Mesenchymal stem cell (in vitro differentiated cells and primary cell): ENCODE data around the gene ZBED1.
"Not testable (repeated sequence)": the region's sequence is repeated elsewhere in the genome, so short reads cannot be mapped to it uniquely, and the experiment has no call there.

Experiments used
- DNase-seq: peaks from one replicate; pipeline ENCODE4 v3.0.0-alpha.2; 2013
- H2AFZ ChIP-seq: one replicate; pipeline ENCODE4 v1.6.1; 2013; ENCODE audit warnings: low read depth, mild to moderate bottlenecking, control low read depth, inconsistent platforms, low read length, moderate library complexity
- H2AK5ac ChIP-seq: 2 replicates; pipeline ENCODE4 v1.6.1; 2013; ENCODE audit warnings: low read length, moderate library complexity, mild to moderate bottlenecking, inconsistent platforms; ENCODE audit not compliant: severe bottlenecking
- H2BK120ac ChIP-seq: one replicate; pipeline ENCODE4 v1.6.1; 2013; ENCODE audit warnings: low read depth, mild to moderate bottlenecking, inconsistent platforms, low read length, moderate library complexity
- H2BK12ac ChIP-seq, 2 experiments: one replicate each; pipeline ENCODE4 v1.6.1; 2013; ENCODE audit warnings: inconsistent platforms in 2 of 2, low read length in 2 of 2, mild to moderate bottlenecking in 2 of 2, moderate library complexity in 2 of 2, control low read depth in 1 of 2
- H2BK15ac ChIP-seq: one replicate; pipeline ENCODE4 v1.6.1; 2013; ENCODE audit warnings: mild to moderate bottlenecking, low read depth, inconsistent platforms; ENCODE audit not compliant: poor library complexity, severe bottlenecking
- H2BK5ac ChIP-seq: 2 replicates; pipeline ENCODE4 v1.6.1; 2013; ENCODE audit warnings: low read depth, mild to moderate bottlenecking, low read length, control low read depth, inconsistent platforms; ENCODE audit not compliant: poor library complexity, severe bottlenecking
- H3K14ac ChIP-seq, 2 experiments: one replicate each; pipeline ENCODE4 v1.6.1; 2013; ENCODE audit warnings: inconsistent platforms in 2 of 2, low read length in 2 of 2, control low read depth in 1 of 2, mild to moderate bottlenecking in 1 of 2, moderate library complexity in 1 of 2
- H3K18ac ChIP-seq, 2 experiments: one replicate each; pipeline ENCODE4 v1.6.1; 2013; ENCODE audit warnings: inconsistent platforms in 2 of 2, low read length in 2 of 2, control low read depth in 1 of 2, low read depth in 1 of 2, mild to moderate bottlenecking in 1 of 2
- H3K23ac ChIP-seq, 2 experiments: one replicate each; pipeline ENCODE4 v1.6.1; 2013; ENCODE audit warnings: inconsistent platforms in 2 of 2, low read length in 2 of 2, mild to moderate bottlenecking in 2 of 2, moderate library complexity in 2 of 2, control low read depth in 1 of 2
- H3K27ac ChIP-seq: 2 replicates; pipeline ENCODE4 v1.5.1; 2013; ENCODE audit warnings: mild to moderate bottlenecking, moderate library complexity, low read length, control low read depth, inconsistent platforms; ENCODE audit not compliant: poor library complexity, severe bottlenecking
- H3K27me3 ChIP-seq, 2 experiments: 2 replicates each; pipeline versions ENCODE4 v1.6.1 to v1.7.0; 2013; ENCODE audit warnings: low read length in 2 of 2, mild to moderate bottlenecking in 2 of 2, moderate library complexity in 2 of 2, control low read depth in 1 of 2, inconsistent platforms in 1 of 2; ENCODE audit not compliant: control insufficient read depth in 1 of 2, insufficient read depth in 1 of 2
- H3K36me3 ChIP-seq, 2 experiments: 2 replicates each; pipeline versions ENCODE4 v1.6.1 to v1.7.0; 2013; ENCODE audit warnings: low read length in 2 of 2, control low read depth in 1 of 2, inconsistent platforms in 1 of 2, low read depth in 1 of 2, mild to moderate bottlenecking in 1 of 2; ENCODE audit not compliant: insufficient read depth in 2 of 2, control insufficient read depth in 1 of 2
- H3K4ac ChIP-seq, 2 experiments: one replicate each; pipeline ENCODE4 v1.6.1; 2013; ENCODE audit warnings: inconsistent platforms in 2 of 2, low read length in 2 of 2, mild to moderate bottlenecking in 2 of 2, moderate library complexity in 2 of 2, control low read depth in 1 of 2, low read depth in 1 of 2
- H3K4me1 ChIP-seq: 2 replicates; pipeline ENCODE4 v1.6.1; 2013; ENCODE audit warnings: low read depth, low read length, control low read depth; ENCODE audit not compliant: control insufficient read depth, insufficient read depth
- H3K4me2 ChIP-seq: 2 replicates; pipeline ENCODE4 v1.6.1; 2013; ENCODE audit warnings: low read length, mild to moderate bottlenecking, inconsistent platforms; ENCODE audit not compliant: poor library complexity, severe bottlenecking
- H3K4me3 ChIP-seq, 2 experiments: 2 replicates each; pipeline versions ENCODE4 v1.5.1 to v1.7.0; 2013; ENCODE audit warnings: low read length in 2 of 2, mild to moderate bottlenecking in 2 of 2, control low read depth in 1 of 2, low read depth in 1 of 2; ENCODE audit not compliant: insufficient read depth in 1 of 2
- H3K79me1 ChIP-seq: replicated peaks from 2 replicates; pipeline ENCODE4 v1.6.1; 2013; ENCODE audit warnings: mild to moderate bottlenecking, control low read depth, low read length, inconsistent platforms; ENCODE audit not compliant: poor library complexity, severe bottlenecking
- H3K9ac ChIP-seq: 2 replicates; pipeline ENCODE4 v1.7.0; 2013; ENCODE audit warnings: mild to moderate bottlenecking, low read length, moderate library complexity
- H3K9me3 ChIP-seq: 2 replicates; pipeline ENCODE4 v1.7.0; 2013; ENCODE audit warnings: mild to moderate bottlenecking, low read length; ENCODE audit not compliant: control insufficient read depth
- H4K8ac ChIP-seq: one replicate; pipeline ENCODE4 v1.6.1; 2013; ENCODE audit warnings: inconsistent platforms, mild to moderate bottlenecking, low read length, moderate library complexity
- H4K91ac ChIP-seq: one replicate; pipeline ENCODE4 v1.6.1; 2013; ENCODE audit warnings: mild to moderate bottlenecking, low read length, inconsistent platforms
- WGBS: methylation state at CpG from one replicate; pipeline ENCODE4 v1.1.7; 2013; ENCODE audit warnings: mixed read lengths; 5-methylcytosine and 5-hydroxymethylcytosine counted together

The ZBED1 gene

GRCh38 chrX:2463973-2464676 lies 36.7 kb downstream of the ZBED1 start:
- Histone ChIP-seq H3K4me3 (no peak overlapping the region), H3K4ac (no peak overlapping the region), H3K36me3 (peaks cover 0 to 3% of the 10 kb centered on the region in 2 experiments), H3K4me2 (no peak overlapping the region), H3K18ac (no peak overlapping the region), H4K8ac (no peak overlapping the region), H2AK5ac (no peak overlapping the region), H2BK15ac (no peak overlapping the region), H3K4me1 (no peaks in the 10 kb centered on the region), H2BK12ac (no peak overlapping the region), H2BK120ac (no peak overlapping the region), H3K27ac (no peak overlapping the region), H3K14ac (no peak overlapping the region), H3K79me1 (peaks cover 25% of the 10 kb centered on the region), H3K27me3 (no peaks in the 10 kb centered on the region), H3K9ac (no peak overlapping the region), H4K91ac (no peak overlapping the region), H3K23ac (no peak overlapping the region), H3K9me3 (no peaks in the 10 kb centered on the region), H2AFZ (no peak overlapping the region), H2BK5ac (no peak overlapping the region)
- no peak for DNase-seq
- 91% methylated on average over 31 of the region's 31 CpGs for WGBS

- H3K4me3 ChIP-seq, H3K4me2 ChIP-seq, H3K9me3 ChIP-seq, H4K8ac ChIP-seq, H2BK15ac ChIP-seq, H2BK12ac ChIP-seq, H3K36me3 ChIP-seq, H2BK5ac ChIP-seq, H2AFZ ChIP-seq, H3K9ac ChIP-seq, H3K4me1 ChIP-seq, H2BK120ac ChIP-seq, H3K4ac ChIP-seq, H3K18ac ChIP-seq, H3K14ac ChIP-seq, H3K23ac ChIP-seq, H2AK5ac ChIP-seq, H4K91ac ChIP-seq, H3K27ac ChIP-seq, H3K27me3 ChIP-seq: not testable (repeated sequence)
- 81% methylated on average over 10 of the region's 10 CpGs for WGBS
- peak; percentile 6 for DNase-seq
- peaks cover 27% of the 10 kb centered on the region for H3K79me1 ChIP-seq
Measured at GRCh38 chrX:2463481-2463880, 37.3 kb downstream of the ZBED1 start.

GRCh38 chrX:2462780-2463179 lies 38.0 kb downstream of the ZBED1 start:
- no peak overlapping the region for H3K27ac ChIP-seq
- H3K9ac ChIP-seq: no peak overlapping the region
- no peak overlapping the region for H4K91ac ChIP-seq
- no peak overlapping the region for H3K4me3 ChIP-seq
- H3K4ac ChIP-seq: no peak overlapping the region
- no peak overlapping the region for H3K4me2 ChIP-seq
- no peak overlapping the region for H2BK120ac ChIP-seq
- H3K79me1 ChIP-seq: peaks cover 32% of the 10 kb centered on the region
- H2BK12ac ChIP-seq: no peak overlapping the region
- no peak overlapping the region for H2BK5ac ChIP-seq
- H2BK15ac ChIP-seq: no peak overlapping the region
- H3K9me3 ChIP-seq: no peaks in the 10 kb centered on the region
- H2AK5ac ChIP-seq: no peak overlapping the region
- H3K18ac ChIP-seq: no peak overlapping the region
- no peak overlapping the region for H3K23ac ChIP-seq
- H2AFZ ChIP-seq: no peak overlapping the region
- no peaks in the 10 kb centered on the region for H3K4me1 ChIP-seq
- WGBS: no CpG with 5 or more reads among the region's 3 CpGs
- H3K27me3 ChIP-seq: no peaks in the 10 kb centered on the region
- peaks cover 0 to 5% of the 10 kb centered on the region in 2 experiments for H3K36me3 ChIP-seq
- no peak overlapping the region for H3K14ac ChIP-seq
- no peak for DNase-seq
- H4K8ac ChIP-seq: no peak overlapping the region

- Histone ChIP-seq H3K27ac (no peak overlapping the region), H3K4me3 (no peak overlapping the region), H2AK5ac (no peak overlapping the region), H3K4me2 (no peak overlapping the region), H2BK12ac (no peak overlapping the region), H3K18ac (no peak overlapping the region), H3K9me3 (no peaks in the 10 kb centered on the region), H4K91ac (no peak overlapping the region), H3K23ac (no peak overlapping the region), H3K14ac (no peak overlapping the region), H2AFZ (no peak overlapping the region), H2BK5ac (no peak overlapping the region), H3K27me3 (no peaks in the 10 kb centered on the region), H3K4ac (no peak overlapping the region), H3K9ac (no peak overlapping the region), H2BK120ac (no peak overlapping the region), H3K79me1 (peaks cover 38% of the 10 kb centered on the region), H4K8ac (no peak overlapping the region), H3K36me3 (peaks cover 0 to 6% of the 10 kb centered on the region in 2 experiments), H2BK15ac (no peak overlapping the region), H3K4me1 (no peaks in the 10 kb centered on the region)
- no peak for DNase-seq
- 87% methylated on average over 3 of the region's 5 CpGs for WGBS
Measured at GRCh38 chrX:2462074-2462473, 38.7 kb downstream of the ZBED1 start.
